ENCODE data around the gene JAM3. TPM values are rescaled to one million over a fixed set of nuclear protein-coding genes. Genes with fewer than 3 reads are reported as not detected.
A peak's percentile ranks its signal among the peaks of the same experiment; 100 is the strongest.

JAM3 gene
- total RNA-seq, 3 donors from 2014 or later = 25.0 to 34.5 (median 33.8) TPM

DNA sequence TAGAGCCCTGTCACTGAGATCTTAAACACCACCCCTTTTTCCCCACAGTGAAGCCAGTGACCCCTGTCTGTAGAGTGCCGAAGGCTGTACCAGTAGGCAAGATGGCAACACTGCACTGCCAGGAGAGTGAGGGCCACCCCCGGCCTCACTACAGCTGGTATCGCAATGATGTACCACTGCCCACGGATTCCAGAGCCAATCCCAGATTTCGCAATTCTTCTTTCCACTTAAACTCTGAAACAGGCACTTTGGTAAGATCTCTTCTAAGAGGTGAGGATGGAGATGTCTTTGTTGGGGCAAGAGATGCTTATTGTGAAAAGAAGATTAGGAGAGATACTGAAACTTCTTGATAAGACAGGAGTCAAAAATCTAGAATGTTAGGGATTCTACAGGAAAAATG lies 75.9 kb downstream of the JAM3 start:
- Histone ChIP-seq H3K4me1 (no peaks in the 10 kb centered on the region), H3K27me3 (no peaks in the 10 kb centered on the region), H3K4me3 (no peak overlapping the region), H3K9me3 (no peaks in the 10 kb centered on the region), H3K36me3 (no peaks in the 10 kb centered on the region), H3K27ac (no peak overlapping the region)
- DNase-seq (ENCODE audit: low spot score in 2 of 2) = no peak
- no peak for TF ChIP-seq POLR2A (IDR thresholded peaks at IDR 0.05)
- TF ChIP-seq, protein P1, sequence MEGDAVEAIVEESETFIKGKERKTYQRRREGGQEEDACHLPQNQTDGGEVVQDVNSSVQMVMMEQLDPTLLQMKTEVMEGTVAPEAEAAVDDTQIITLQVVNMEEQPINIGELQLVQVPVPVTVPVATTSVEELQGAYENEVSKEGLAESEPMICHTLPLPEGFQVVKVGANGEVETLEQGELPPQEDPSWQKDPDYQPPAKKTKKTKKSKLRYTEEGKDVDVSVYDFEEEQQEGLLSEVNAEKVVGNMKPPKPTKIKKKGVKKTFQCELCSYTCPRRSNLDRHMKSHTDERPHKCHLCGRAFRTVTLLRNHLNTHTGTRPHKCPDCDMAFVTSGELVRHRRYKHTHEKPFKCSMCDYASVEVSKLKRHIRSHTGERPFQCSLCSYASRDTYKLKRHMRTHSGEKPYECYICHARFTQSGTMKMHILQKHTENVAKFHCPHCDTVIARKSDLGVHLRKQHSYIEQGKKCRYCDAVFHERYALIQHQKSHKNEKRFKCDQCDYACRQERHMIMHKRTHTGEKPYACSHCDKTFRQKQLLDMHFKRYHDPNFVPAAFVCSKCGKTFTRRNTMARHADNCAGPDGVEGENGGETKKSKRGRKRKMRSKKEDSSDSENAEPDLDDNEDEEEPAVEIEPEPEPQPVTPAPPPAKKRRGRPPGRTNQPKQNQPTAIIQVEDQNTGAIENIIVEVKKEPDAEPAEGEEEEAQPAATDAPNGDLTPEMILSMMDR (IDR thresholded peaks at IDR 0.05) = no peak
- TF ChIP-seq POLR2AphosphoS5 (IDR thresholded peaks at IDR 0.05) = no peak
- intact Hi-C loops (cut with DNase I; ENCODE audit: low total_unique reads) = loop anchor here (10.0 kb wide), 1 partner anchor 90 kb away; no protein-coding TSS in a partner anchor

- H3K27ac ChIP-seq = no peak overlapping the region
- no peak for DNase-seq (ENCODE audit: low spot score in 2 of 2)
- no peak overlapping the region for H3K4me3 ChIP-seq
- no peak for TF ChIP-seq POLR2AphosphoS5 (IDR thresholded peaks at IDR 0.05)
- TF ChIP-seq, protein P1 (IDR thresholded peaks at IDR 0.05) = no peak
- TF ChIP-seq POLR2A (IDR thresholded peaks at IDR 0.05) = no peak
- H3K36me3 ChIP-seq = no peaks in the 10 kb centered on the region
- intact Hi-C loops (cut with DNase I; ENCODE audit: low total_unique reads) = loop anchor here (10.0 kb wide), 1 partner anchor 91 kb away; no protein-coding TSS in a partner anchor
- no peaks in the 10 kb centered on the region for H3K4me1 ChIP-seq
- no peaks in the 10 kb centered on the region for H3K9me3 ChIP-seq
- H3K27me3 ChIP-seq = no peaks in the 10 kb centered on the region
Measured at GRCh38 chr11:134145715-134146114, 76.8 kb downstream of the JAM3 start.

GRCh38 chr11:134146598-134146997 lies 77.7 kb downstream of the JAM3 start:
- H3K4me3 ChIP-seq = no peak overlapping the region
- no peaks in the 10 kb centered on the region for H3K4me1 ChIP-seq
- H3K36me3 ChIP-seq = no peaks in the 10 kb centered on the region
- H3K27ac ChIP-seq = no peak overlapping the region
- H3K9me3 ChIP-seq = no peaks in the 10 kb centered on the region
- TF ChIP-seq POLR2A (IDR thresholded peaks at IDR 0.05) = no peak
- no peaks in the 10 kb centered on the region for H3K27me3 ChIP-seq
- no peak for DNase-seq (ENCODE audit: low spot score in 2 of 2)
- intact Hi-C loops (cut with DNase I; ENCODE audit: low total_unique reads) = loop anchor here (10.0 kb wide), 1 partner anchor 92 kb away; no protein-coding TSS in a partner anchor

DNA sequence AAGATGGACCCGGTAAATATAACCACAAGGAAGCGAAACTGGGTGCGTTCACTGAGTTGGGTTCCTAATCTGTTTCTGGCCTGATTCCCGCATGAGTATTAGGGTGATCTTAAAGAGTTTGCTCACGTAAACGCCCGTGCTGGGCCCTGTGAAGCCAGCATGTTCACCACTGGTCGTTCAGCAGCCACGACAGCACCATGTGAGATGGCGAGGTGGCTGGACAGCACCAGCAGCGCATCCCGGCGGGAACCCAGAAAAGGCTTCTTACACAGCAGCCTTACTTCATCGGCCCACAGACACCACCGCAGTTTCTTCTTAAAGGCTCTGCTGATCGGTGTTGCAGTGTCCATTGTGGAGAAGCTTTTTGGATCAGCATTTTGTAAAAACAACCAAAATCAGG lies 80.5 kb downstream of the JAM3 start:
- Histone ChIP-seq H3K4me1 (no peaks in the 10 kb centered on the region), H3K27ac (peak overlapping the region; percentile 57 to 69), H3K4me3 (no peak overlapping the region), H3K27me3 (no peaks in the 10 kb centered on the region), H3K36me3 (no peaks in the 10 kb centered on the region), H3K9me3 (no peaks in the 10 kb centered on the region)
- DNase-seq (ENCODE audit: low spot score in 2 of 2) = no peak
- TF ChIP-seq, protein P1 (IDR thresholded peaks at IDR 0.05) = no peak
- TF ChIP-seq POLR2A (IDR thresholded peaks at IDR 0.05) (no peak), POLR2AphosphoS5 (IDR thresholded peaks at IDR 0.05) (no peak)
- intact Hi-C loops (cut with DNase I; ENCODE audit: low total_unique reads) = loop anchor here (10.0 kb wide), 1 partner anchor 95 kb away; no protein-coding TSS in a partner anchor

DNA sequence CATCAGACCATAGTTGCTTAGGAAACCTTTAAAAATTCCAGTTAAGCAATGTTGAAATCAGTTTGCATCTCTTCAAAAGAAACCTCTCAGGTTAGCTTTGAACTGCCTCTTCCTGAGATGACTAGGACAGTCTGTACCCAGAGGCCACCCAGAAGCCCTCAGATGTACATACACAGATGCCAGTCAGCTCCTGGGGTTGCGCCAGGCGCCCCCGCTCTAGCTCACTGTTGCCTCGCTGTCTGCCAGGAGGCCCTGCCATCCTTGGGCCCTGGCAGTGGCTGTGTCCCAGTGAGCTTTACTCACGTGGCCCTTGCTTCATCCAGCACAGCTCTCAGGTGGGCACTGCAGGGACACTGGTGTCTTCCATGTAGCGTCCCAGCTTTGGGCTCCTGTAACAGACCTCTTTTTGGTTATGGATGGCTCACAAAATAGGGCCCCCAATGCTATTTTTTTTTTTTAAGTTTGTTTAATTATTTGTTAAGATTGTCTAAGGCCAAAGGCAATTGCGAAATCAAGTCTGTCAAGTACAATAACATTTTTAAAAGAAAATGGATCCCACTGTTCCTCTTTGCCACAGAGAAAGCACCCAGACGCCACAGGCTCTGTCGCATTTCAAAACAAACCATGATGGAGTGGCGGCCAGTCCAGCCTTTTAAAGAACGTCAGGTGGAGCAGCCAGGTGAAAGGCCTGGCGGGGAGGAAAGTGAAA lies 81.5 kb downstream of the JAM3 start:
- H3K4me1 ChIP-seq = no peaks in the 10 kb centered on the region
- TF ChIP-seq, protein P1 (IDR thresholded peaks at IDR 0.05) = no peak
- TF ChIP-seq POLR2AphosphoS5 (IDR thresholded peaks at IDR 0.05) = peak in 1 of 3 donors; percentile 22
- H3K4me3 ChIP-seq = no peak overlapping the region
- no peaks in the 10 kb centered on the region for H3K9me3 ChIP-seq
- H3K36me3 ChIP-seq = no peaks in the 10 kb centered on the region
- H3K27me3 ChIP-seq = no peaks in the 10 kb centered on the region
- peak overlapping the region; percentile 69 to 85 for H3K27ac ChIP-seq
- peak in 1 of 2 donors; percentile 94 for DNase-seq (ENCODE audit: low spot score in 2 of 2)
- intact Hi-C loops (cut with DNase I; ENCODE audit: low total_unique reads) = no loop called here

Measured in breast epithelium (tissue), 4 donors.